Endodermal cell (in vitro differentiated cells): Measurements from ENCODE around the gene ANXA7. TPM values are rescaled to one million over a fixed set of nuclear protein-coding genes. Genes with fewer than 3 reads are reported as not detected.

ENCODE experiments used
- DNase-seq: peaks from one replicate; pipeline ENCODE4 v3.0.0-alpha.2; 2017
- H3K27ac ChIP-seq: 2 replicates; pipeline ENCODE4 v1.5.1; 2013; ENCODE audit warnings: mild to moderate bottlenecking, low read depth, low read length, moderate library complexity
- H3K27me3 ChIP-seq: 2 replicates; pipeline ENCODE4 v1.6.1; 2013; ENCODE audit warnings: mild to moderate bottlenecking, low read length, moderate library complexity; ENCODE audit not compliant: insufficient read depth, control insufficient read depth, poor library complexity, severe bottlenecking
- H3K36me3 ChIP-seq: 2 replicates; pipeline ENCODE4 v1.7.0; 2013; ENCODE audit warnings: mild to moderate bottlenecking, low read length, moderate library complexity; ENCODE audit not compliant: control insufficient read depth, insufficient read depth
- H3K4me1 ChIP-seq: one replicate; pipeline ENCODE4 v1.7.0; 2013; ENCODE audit warnings: low read length; ENCODE audit not compliant: control insufficient read depth, insufficient read depth
- H3K4me3 ChIP-seq: 2 replicates; pipeline ENCODE4 v1.5.1; 2013; ENCODE audit warnings: mild to moderate bottlenecking, low read length, moderate library complexity
- H3K9ac ChIP-seq: 2 replicates; pipeline ENCODE4 v1.6.1; 2013; ENCODE audit warnings: mild to moderate bottlenecking, low read length, moderate library complexity; ENCODE audit not compliant: poor library complexity, severe bottlenecking; ENCODE audit errors: extremely low read depth
- H3K9me3 ChIP-seq: 2 replicates; pipeline ENCODE4 v1.6.1; 2013; ENCODE audit warnings: mild to moderate bottlenecking, low read length, moderate library complexity; ENCODE audit not compliant: control insufficient read depth
- H3K27ac Mint-ChIP-seq: 2 replicates; pipeline ENCODE4 v1.8.0; 2020; ENCODE audit warnings: mixed read lengths
- H3K27me3 Mint-ChIP-seq: 2 replicates; pipeline ENCODE4 v1.8.0; 2021; ENCODE audit warnings: mild to moderate bottlenecking, mixed read lengths; ENCODE audit not compliant: insufficient read depth
- H3K36me3 Mint-ChIP-seq: 2 replicates; pipeline ENCODE4 v1.8.0; 2020; ENCODE audit warnings: low read depth, mixed read lengths
- H3K4me1 Mint-ChIP-seq: 2 replicates; pipeline ENCODE4 v1.8.0; 2020; ENCODE audit warnings: mixed read lengths
- H3K4me3 Mint-ChIP-seq: 2 replicates; pipeline ENCODE4 v1.8.0; 2020; ENCODE audit warnings: mild to moderate bottlenecking, moderate library complexity, mixed read lengths
- H3K9me3 Mint-ChIP-seq: 2 replicates; pipeline ENCODE4 v1.8.0; 2020; ENCODE audit warnings: mild to moderate bottlenecking, mixed read lengths
- WGBS, 2 experiments: methylation state at CpG; one replicate each; pipeline versions ENCODE4 v1.1.5 to v1.1.7; 2013; ENCODE audit warnings: missing lambda C conversion rate in 2 of 2, mixed read lengths in 1 of 2; ENCODE audit not compliant: insufficient coverage in 1 of 2, insufficient read length in 1 of 2; 5-methylcytosine and 5-hydroxymethylcytosine counted together
- total RNA-seq, 2 donors: library from RNA; stranded (reverse); fragmentation: NEBNext Ultra II Directional in 1 of 2; extraction: Animal tissue kit (Norgen Biotek cat#: 25700) in 1 of 2; gene quantifications; 2 replicates in 1 of 2; 3 replicates in 1 of 2; pipeline ENCODE4 v1.2.1, GENCODE V29; 2021
- TF ChIP-seq, protein P1 (sequence below): fragments of 200-600 bp; sonication (generic); conservative IDR thresholded peaks from 2 replicates; pipeline ENCODE4 v1.5.0; 2021; ENCODE audit warnings: antibody characterized with exemption, mild to moderate bottlenecking

Gene ANXA7
- total RNA-seq, 2 donors from 2014 or later, result 69.2 to 82.3 TPM

DNA sequence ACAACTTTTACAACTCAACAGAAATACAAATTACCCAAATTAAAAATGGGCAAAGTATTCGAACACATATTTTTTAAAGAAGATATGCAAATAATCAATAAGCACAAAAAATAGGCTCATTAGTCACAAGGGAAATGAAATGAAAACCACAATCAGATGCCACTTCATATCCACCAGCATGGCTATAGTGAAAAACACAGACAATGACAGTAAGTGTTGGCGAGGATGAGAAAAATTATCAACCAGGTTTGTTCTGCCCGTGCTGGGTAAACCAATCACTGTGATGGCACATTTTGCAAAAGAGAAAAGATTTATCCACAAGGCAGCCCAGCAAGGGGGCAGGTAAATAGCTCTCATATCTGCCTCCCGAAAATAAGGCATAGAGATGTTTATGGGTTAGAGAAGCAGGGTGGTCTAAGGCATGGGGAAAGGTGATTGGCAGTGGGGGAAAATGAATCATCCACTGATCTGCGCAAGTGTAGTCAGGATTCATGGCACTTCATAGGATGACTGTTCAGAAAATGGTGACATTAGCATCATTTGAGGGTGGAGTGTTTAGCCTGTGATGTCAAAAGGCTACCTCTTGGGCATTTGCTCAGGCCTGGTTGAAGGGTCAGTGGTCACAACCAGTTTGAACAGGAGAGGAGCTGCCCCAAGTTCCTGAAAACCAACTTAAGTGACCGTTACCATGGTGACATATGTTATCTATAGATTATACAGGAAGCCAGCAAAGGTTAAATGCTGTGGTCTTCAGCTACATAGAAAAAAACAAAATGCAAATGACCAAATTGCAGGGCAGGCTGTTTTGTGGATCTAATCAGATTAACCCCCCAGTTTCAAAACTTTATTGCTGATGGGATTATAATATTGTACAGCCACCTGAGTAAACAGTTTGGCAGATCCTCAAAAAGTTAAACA lies 47.2 kb downstream of the ANXA7 start:
- no peaks in the 10 kb centered on the region for H3K4me1 ChIP-seq
- TF ChIP-seq, protein P1, sequence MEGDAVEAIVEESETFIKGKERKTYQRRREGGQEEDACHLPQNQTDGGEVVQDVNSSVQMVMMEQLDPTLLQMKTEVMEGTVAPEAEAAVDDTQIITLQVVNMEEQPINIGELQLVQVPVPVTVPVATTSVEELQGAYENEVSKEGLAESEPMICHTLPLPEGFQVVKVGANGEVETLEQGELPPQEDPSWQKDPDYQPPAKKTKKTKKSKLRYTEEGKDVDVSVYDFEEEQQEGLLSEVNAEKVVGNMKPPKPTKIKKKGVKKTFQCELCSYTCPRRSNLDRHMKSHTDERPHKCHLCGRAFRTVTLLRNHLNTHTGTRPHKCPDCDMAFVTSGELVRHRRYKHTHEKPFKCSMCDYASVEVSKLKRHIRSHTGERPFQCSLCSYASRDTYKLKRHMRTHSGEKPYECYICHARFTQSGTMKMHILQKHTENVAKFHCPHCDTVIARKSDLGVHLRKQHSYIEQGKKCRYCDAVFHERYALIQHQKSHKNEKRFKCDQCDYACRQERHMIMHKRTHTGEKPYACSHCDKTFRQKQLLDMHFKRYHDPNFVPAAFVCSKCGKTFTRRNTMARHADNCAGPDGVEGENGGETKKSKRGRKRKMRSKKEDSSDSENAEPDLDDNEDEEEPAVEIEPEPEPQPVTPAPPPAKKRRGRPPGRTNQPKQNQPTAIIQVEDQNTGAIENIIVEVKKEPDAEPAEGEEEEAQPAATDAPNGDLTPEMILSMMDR, result no peak
- WGBS, 2 experiments, result 95 to 100% methylated on average over 5 to 6 of the region's 6 CpGs
- DNase-seq, result no peak
- H3K27me3 Mint-ChIP-seq, result no peaks in the 10 kb centered on the region
- peaks cover 18% of the 10 kb centered on the region for H3K9me3 ChIP-seq
- H3K27me3 ChIP-seq, result no peaks in the 10 kb centered on the region
- H3K4me1 Mint-ChIP-seq, result no peaks in the 10 kb centered on the region
- peaks cover 58% of the 10 kb centered on the region for H3K36me3 Mint-ChIP-seq
- H3K36me3 ChIP-seq, result peaks cover 49% of the 10 kb centered on the region
- no peak overlapping the region for H3K4me3 Mint-ChIP-seq
- peaks cover 13% of the 10 kb centered on the region for H3K9me3 Mint-ChIP-seq
- H3K27ac ChIP-seq, result no peak overlapping the region
- no peak overlapping the region for H3K4me3 ChIP-seq
- H3K9ac ChIP-seq, result no peak overlapping the region
- no peak overlapping the region for H3K27ac Mint-ChIP-seq

DNA sequence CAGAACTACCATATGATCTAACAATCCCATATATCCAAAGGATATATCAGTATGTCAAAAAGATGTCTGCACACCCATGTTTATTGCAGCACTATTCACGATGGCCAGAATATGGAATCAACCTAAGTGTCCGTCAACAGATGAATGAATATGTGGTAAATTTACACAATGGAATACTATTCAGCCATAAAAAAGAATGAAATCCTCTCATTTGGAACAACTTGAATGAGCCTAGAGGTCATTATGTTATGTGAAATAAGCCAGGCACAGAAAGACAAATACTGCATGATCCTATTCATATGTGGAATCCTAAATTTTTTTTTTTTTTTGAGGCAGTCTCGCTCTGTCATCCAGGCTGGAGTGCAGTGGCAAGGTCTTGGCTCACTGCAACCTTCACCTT lies 48.9 kb downstream of the ANXA7 start:
- Mint-ChIP-seq H3K4me1 (no peaks in the 10 kb centered on the region), H3K36me3 (peaks cover 49% of the 10 kb centered on the region), H3K4me3 (no peak overlapping the region), H3K27me3 (peaks cover 3% of the 10 kb centered on the region), H3K9me3 (peaks cover 14% of the 10 kb centered on the region), H3K27ac (no peak overlapping the region)
- 84 to 94% methylated on average over 3 of the region's 3 CpGs for WGBS, 2 experiments
- Histone ChIP-seq H3K36me3 (peaks cover 43% of the 10 kb centered on the region), H3K9ac (no peak overlapping the region), H3K27ac (no peak overlapping the region), H3K27me3 (no peaks in the 10 kb centered on the region), H3K9me3 (peaks cover 18% of the 10 kb centered on the region), H3K4me3 (no peak overlapping the region), H3K4me1 (no peaks in the 10 kb centered on the region)
- no peak for DNase-seq
- TF ChIP-seq, protein P1, result no peak

DNA sequence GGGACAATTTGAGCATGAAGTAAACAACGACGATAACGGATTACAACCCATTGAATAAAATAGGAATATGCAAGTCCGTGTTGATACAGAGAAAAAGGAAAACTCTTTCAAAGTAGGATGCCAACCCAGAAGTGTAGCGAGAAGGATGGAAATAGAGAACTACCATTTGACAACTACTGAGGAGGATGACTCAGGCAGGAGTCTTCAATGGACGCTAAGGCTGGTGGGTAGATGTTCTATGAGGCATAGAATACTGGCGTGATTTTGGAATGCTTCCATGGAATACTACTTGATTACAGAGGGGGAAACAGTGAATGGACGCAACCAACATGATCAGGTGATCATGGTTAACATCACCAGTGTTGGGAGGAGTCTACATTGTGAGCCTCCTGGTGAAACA lies 54.4 kb downstream of the ANXA7 start:
- H3K4me3 ChIP-seq, result no peak overlapping the region

More for the DNA sequence above, 54.4 kb downstream of the ANXA7 start:
- TF ChIP-seq, protein P1, result no peak
- Mint-ChIP-seq H3K4me1 (no peaks in the 10 kb centered on the region), H3K4me3 (peak overlapping the region; percentile 93), H3K27ac (no peak overlapping the region), H3K9me3 (peaks cover 11% of the 10 kb centered on the region), H3K27me3 (peaks cover 35% of the 10 kb centered on the region), H3K36me3 (peaks cover 11% of the 10 kb centered on the region)
- H3K4me1 ChIP-seq, result no peaks in the 10 kb centered on the region
- peaks cover 14% of the 10 kb centered on the region for H3K9me3 ChIP-seq
- DNase-seq, result no peak
- peaks cover 33% of the 10 kb centered on the region for H3K27me3 ChIP-seq
- no peak overlapping the region for H3K9ac ChIP-seq
- 89 to 95% methylated on average over 7 to 8 of the region's 8 CpGs for WGBS, 2 experiments
- H3K27ac ChIP-seq, result no peak overlapping the region
- H3K36me3 ChIP-seq, result peaks cover 7% of the 10 kb centered on the region
